K562 (cell line): ENCODE results near the gene EPHB4. TPM values are rescaled to one million over a fixed set of nuclear protein-coding genes. Genes with fewer than 3 reads are reported as not detected.

Experiments
- ATAC-seq: fragments of 200-7000 bp; cut with Tn5 transposase; 3 replicates; pipeline ENCODE4 v1.9.1; 2020; ENCODE audit warnings: moderate library complexity
- BruUV-seq: library from RNA; stranded (reverse); fragments of 400-500 nt; replicated peaks from 2 replicates; lab custom pipeline; 2021; lab: Mats Ljungman, UMichigan
- CTCF ChIA-PET: fragments of 300-600 bp; formaldehyde crosslinking; extraction: SDS; loops from one replicate; lab custom pipeline; 2021; ENCODE audit warnings: low intra/inter-chr PET ratio; lab: Yijun Ruan, JAX
- POLR2A ChIA-PET: fragments of 300-600, 350-650 bp; sonication (Branson Sonifier 250); formaldehyde crosslinking; extraction: SDS; loops from one replicate; lab custom pipeline; 2021; ENCODE audit warnings: antibody characterized with exemption, inconsistent platforms; lab: Yijun Ruan, JAX
- DNase-seq, 4 experiments: peaks; one replicate each; pipeline versions ENCODE4 v3.0.0 to v3.0.0-alpha.2; 2011 to 2018; ENCODE audit warnings: low spot score in 3 of 4, mixed read lengths in 3 of 4; ENCODE audit errors: extremely low read depth in 1 of 4
- FAIRE-seq: peaks from 2 replicates; lab custom pipeline; 2011; peaks lifted over from hg19 to GRCh38; lab: Jason Lieb, UNC
- H2AFZ ChIP-seq: 2 replicates; pipeline ENCODE4 v1.6.0; 2011; ENCODE audit warnings: low read depth, low read length, control low read depth, inconsistent platforms
- H3K27ac ChIP-seq: fragments of 200-600 bp; 3 replicates; pipeline ENCODE4 v1.8.0; 2011; ENCODE audit warnings: low read depth, mild to moderate bottlenecking, control low read depth, inconsistent platforms, low read length, moderate library complexity, mixed read lengths; ENCODE audit errors: extremely low read depth
- H3K27me3 ChIP-seq, 2 experiments: fragments of 300-600 bp in 1 of 2; 2 replicates in 1 of 2; 3 replicates in 1 of 2; pipeline versions ENCODE4 v1.6.0 to v1.8.0; 2011; ENCODE audit warnings: inconsistent platforms in 2 of 2, low read length in 2 of 2, mild to moderate bottlenecking in 1 of 2, mixed read lengths in 1 of 2, moderate library complexity in 1 of 2; ENCODE audit not compliant: control insufficient read depth in 2 of 2, insufficient read depth in 2 of 2
- H3K36me3 ChIP-seq: fragments of 300-600 bp; 3 replicates; pipeline ENCODE4 v1.8.0; 2011; ENCODE audit warnings: mild to moderate bottlenecking, low read length, inconsistent platforms; ENCODE audit not compliant: control insufficient read depth, insufficient read depth
- H3K4me1 ChIP-seq, 2 experiments: fragments of 200-600 bp in 1 of 2; replicated peaks in 1 of 2; 2 replicates in 1 of 2; 3 replicates in 1 of 2; pipeline versions ENCODE4 v1.5.1 to v1.8.0; 2011; ENCODE audit warnings: inconsistent platforms in 2 of 2, low read length in 2 of 2, mild to moderate bottlenecking in 1 of 2, mixed read lengths in 1 of 2, moderate library complexity in 1 of 2; ENCODE audit not compliant: control insufficient read depth in 2 of 2, insufficient read depth in 2 of 2
- H3K4me2 ChIP-seq: 2 replicates; pipeline ENCODE4 v1.6.1; 2011; ENCODE audit warnings: low read length, control low read depth, inconsistent platforms, mixed read lengths; ENCODE audit not compliant: insufficient read depth
- H3K4me3 ChIP-seq: fragments of 200-600 bp; sonication (generic), shearing (Covaris generic); 2 replicates; pipeline ENCODE4 v1.5.1; 2016; ENCODE audit warnings: control low read depth, inconsistent platforms
- H3K79me2 ChIP-seq: fragments of 200-600 bp; 3 replicates; pipeline ENCODE4 v1.8.0; 2011; ENCODE audit warnings: low read length, inconsistent platforms; ENCODE audit not compliant: control insufficient read depth, insufficient read depth
- H3K9ac ChIP-seq, 2 experiments: 2 replicates each; pipeline versions ENCODE4 v1.6.0 to v1.6.1; 2011; ENCODE audit warnings: low read depth in 2 of 2, low read length in 2 of 2, control low read depth in 1 of 2, inconsistent platforms in 1 of 2, mild to moderate bottlenecking in 1 of 2, mixed read lengths in 1 of 2; ENCODE audit not compliant: insufficient read depth in 1 of 2
- H3K9me1 ChIP-seq: one replicate; pipeline ENCODE4 v1.6.0; 2011; ENCODE audit warnings: inconsistent platforms, mild to moderate bottlenecking, low read length, moderate library complexity; ENCODE audit not compliant: control insufficient read depth, insufficient read depth
- H3K9me3 ChIP-seq: replicated peaks from 2 replicates; pipeline ENCODE4 v1.5.1; 2011; ENCODE audit warnings: low read depth, low read length, inconsistent platforms; ENCODE audit not compliant: control insufficient read depth, insufficient read depth
- H4K20me1 ChIP-seq: replicated peaks from 2 replicates; pipeline ENCODE4 v1.6.1; 2011; ENCODE audit warnings: low read length, inconsistent platforms, mixed read lengths; ENCODE audit not compliant: control insufficient read depth, insufficient read depth
- DNMT1 ChIP-seq: fragments of 450-650 bp; IDR thresholded peaks from 2 replicates; pipeline ENCODE4 v1.6.1; 2016; ENCODE audit warnings: antibody characterized with exemption, mild to moderate bottlenecking
- EGR1 ChIP-seq: fragments of 450-650 bp; conservative IDR thresholded peaks from 2 replicates; pipeline ENCODE4 v1.6.1; 2017; ENCODE audit warnings: mild to moderate bottlenecking
- ELF1 ChIP-seq: fragments of 200-800 bp; sonication (Bioruptor generic); IDR thresholded peaks from 2 replicates; pipeline ENCODE4 v1.6.1; 2016; ENCODE audit warnings: missing genetic modification characterization, missing compliant biosample characterization
- ETS2 ChIP-seq: IDR thresholded peaks from 2 replicates; pipeline ENCODE4 v1.6.1; 2016; ENCODE audit warnings: borderline replicate concordance, missing genetic modification characterization, mild to moderate bottlenecking, moderate library complexity, missing compliant biosample characterization; ENCODE audit not compliant: poor library complexity, severe bottlenecking
- GABPB2 ChIP-seq: fragments of 250-450 bp; sonication (Bioruptor Pico); conservative IDR thresholded peaks from 2 replicates; pipeline ENCODE4 v1.5.1; 2021; ENCODE audit warnings: mild to moderate bottlenecking
- MXI1 ChIP-seq: IDR thresholded peaks from 2 replicates; pipeline ENCODE4 v1.6.1; 2011; ENCODE audit warnings: low read depth, mild to moderate bottlenecking, improper control_type of control experiment, low read length
- NFYB ChIP-seq: IDR thresholded peaks from 2 replicates; pipeline ENCODE4 v1.6.1; 2011; ENCODE audit warnings: mild to moderate bottlenecking, moderate library complexity; ENCODE audit not compliant: insufficient read length; ENCODE audit errors: extremely low read depth
- ZFPM2 ChIP-seq: fragments of 250-450 bp; sonication (Bioruptor Pico); IDR thresholded peaks from 2 replicates; pipeline ENCODE4 v1.5.1; 2022; ENCODE audit warnings: mild to moderate bottlenecking
- ZNF668 ChIP-seq: fragments of 250-450 bp; sonication (Bioruptor Pico); IDR thresholded peaks from 2 replicates; pipeline ENCODE4 v1.8.0; 2022; ENCODE audit warnings: mild to moderate bottlenecking, inconsistent platforms
- WGBS: fragments of 100-300 bp; shearing (Covaris generic); methylation state at CpG from one replicate; pipeline ENCODE4 v1.1.6; 2016; ENCODE audit warnings: low coverage, mixed read lengths; ENCODE audit not compliant: insufficient coverage; ENCODE audit errors: missing lambda C conversion rate; 5-methylcytosine and 5-hydroxymethylcytosine counted together
- in situ Hi-C: fragments of 300-500 bp; cut with MboI; formaldehyde crosslinking; loops from 4 replicates; pipeline ENCODE4 v1.15.0; 2018; ENCODE audit warnings: inconsistent platforms, mixed read lengths
- intact Hi-C: fragments of 100-400 bp; cut with micrococcal nuclease; formaldehyde crosslinking; loops from 2 replicates; pipeline ENCODE4 v1.14.2; 2022
- polyA plus RNA-seq, 8 experiments: library from polyadenylated mRNA; depleted of rRNA in 4 of 8; stranded (reverse) in 5 of 8; unstranded in 3 of 8; fragments of >200 nt; fragmentation: Nextera tagmentation in 2 of 8; fragmentation: Illumina TruSeq in 1 of 8; extraction: Ambion mirVana in 2 of 8; extraction: Trizol in 1 of 8; gene quantifications; 2 replicates each; pipeline versions ENCODE4 v1.2.1 to v1.2.3, GENCODE V29; 2011 to 2014; ENCODE audit warnings: inconsistent platforms in 1 of 8, missing spikeins in 1 of 8
- total RNA-seq, 7 experiments: library from RNA; depleted of rRNA in 6 of 7; stranded (reverse); fragments of >200 nt in 6 of 7; fragmentation: Illumina TruSeq in 2 of 7; extraction: Trizol in 2 of 7; gene quantifications; 2 replicates each; pipeline versions ENCODE4 v1.2.1 to v1.2.3, GENCODE V29; 2011 to 2021; ENCODE audit warnings: low replicate concordance in 1 of 7
- TF ChIP-seq, protein P1 (sequence below): fragments of 250-450 bp; sonication (Bioruptor Pico); IDR thresholded peaks from 2 replicates; pipeline ENCODE4 v1.8.0; 2022; ENCODE audit warnings: inconsistent platforms

The EPHB4 gene
- total and polyA plus RNA-seq, 9 of the 15 experiments (the other 6 are each of a cell fraction or from before 2014, with no cell fraction given), result 1.2 to 82.1 (median 37.9) TPM

GRCh38 chr7:100824499-100825214, 2.7 kb downstream of the EPHB4 start:
- FAIRE-seq, result no peak
- H4K20me1 ChIP-seq, result peaks cover 9% of the 10 kb centered on the region; the same call in 1 of the 2 replicates
- in situ Hi-C loops, result no loop called here
- H3K4me2 ChIP-seq, result peak overlapping the region; percentile 98
- ATAC-seq, result no peak
- H3K4me1 ChIP-seq, result peaks cover 17 to 68% of the 10 kb centered on the region in 2 experiments; a peak in 4 of 5 replicates
- ChIA-PET POLR2A (interaction anchor here (0.7 to 1.6 kb wide), 2 partner anchors 19 to 119 kb away, joined by 3 to 4 read pairs; partner anchors contain the start of gene POP7), CTCF (no interaction called here)
- H3K9me1 ChIP-seq, result peaks cover 4% of the 10 kb centered on the region
- peaks cover 55% of the 10 kb centered on the region for H3K79me2 ChIP-seq
- no peaks in the 10 kb centered on the region for H3K27me3 ChIP-seq
- H3K9ac ChIP-seq, result peak overlapping the region; percentile 61 to 88
- TF ChIP-seq MXI1 (no peak), ZFPM2 (CRISPR knock-in tag) (no peak), GABPB2 (CRISPR knock-in tag) (no peak), DNMT1 (no peak), ZNF668 (CRISPR knock-in tag) (no peak), EGR1 (no peak), ETS2 (tag) (no peak), ELF1 (tag) (no peak), NFYB (no peak)
- TF ChIP-seq, protein P1, sequence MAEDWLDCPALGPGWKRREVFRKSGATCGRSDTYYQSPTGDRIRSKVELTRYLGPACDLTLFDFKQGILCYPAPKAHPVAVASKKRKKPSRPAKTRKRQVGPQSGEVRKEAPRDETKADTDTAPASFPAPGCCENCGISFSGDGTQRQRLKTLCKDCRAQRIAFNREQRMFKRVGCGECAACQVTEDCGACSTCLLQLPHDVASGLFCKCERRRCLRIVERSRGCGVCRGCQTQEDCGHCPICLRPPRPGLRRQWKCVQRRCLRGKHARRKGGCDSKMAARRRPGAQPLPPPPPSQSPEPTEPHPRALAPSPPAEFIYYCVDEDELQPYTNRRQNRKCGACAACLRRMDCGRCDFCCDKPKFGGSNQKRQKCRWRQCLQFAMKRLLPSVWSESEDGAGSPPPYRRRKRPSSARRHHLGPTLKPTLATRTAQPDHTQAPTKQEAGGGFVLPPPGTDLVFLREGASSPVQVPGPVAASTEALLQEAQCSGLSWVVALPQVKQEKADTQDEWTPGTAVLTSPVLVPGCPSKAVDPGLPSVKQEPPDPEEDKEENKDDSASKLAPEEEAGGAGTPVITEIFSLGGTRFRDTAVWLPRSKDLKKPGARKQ (CRISPR knock-in tag), result no peak
- H2AFZ ChIP-seq, result no peak overlapping the region
- peaks cover 49% of the 10 kb centered on the region; the same call in 2 of the 3 replicates for H3K36me3 ChIP-seq
- no TSS peak for BruUV-seq
- H3K9me3 ChIP-seq, result no peaks in the 10 kb centered on the region
- peak overlapping the region; percentile 71; the same call in 1 of the 2 replicates for H3K4me3 ChIP-seq
- H3K27ac ChIP-seq, result no peak overlapping the region
- DNase-seq, result peak in 1 of 4 experiments; percentile 22
- intact Hi-C loops, result no loop called here
- WGBS, result 78% methylated on average over 16 of the region's 18 CpGs
